Right lobe of liver (tissue), 4 donors: ENCODE data around the gene OVOL2.

ENCODE experiments used
- CTCF ChIP-seq, 4 donors: fragments of 200-600 bp in 3 of 4; fragments of 450-650 bp in 1 of 4; IDR thresholded peaks; one replicate each; pipeline versions ENCODE4 v1.5.1 to v1.8.0; 2016 to 2022; ENCODE audit warnings: antibody characterized with exemption in 4 of 4, mild to moderate bottlenecking in 2 of 4
- POLR2A ChIP-seq: fragments of 450-650 bp; IDR thresholded peaks from one replicate; pipeline ENCODE4 v1.6.1; 2017; ENCODE audit warnings: antibody characterized with exemption, mild to moderate bottlenecking
- donor health status: DM: no; HTN: no; CAD: no.
- donor health status: DM: no; HTN: no; CAD: no.
- donor health status: DM: no; HTN: yes; CAD: no.

- TF ChIP-seq CTCF (IDR thresholded peaks at IDR 0.05) (no peak), POLR2A (no peak)
Observed at GRCh38 chr20:18011951-18012645, 45.6 kb downstream of the OVOL2 start.
